WERI-Rb-1 (cell line): ENCODE data around the gene MYT1.

Experiments
- DNase-seq: peaks from one replicate; pipeline ENCODE4 v3.0.0-alpha.2; 2020
- H3K27ac ChIP-seq: fragments of 250-450 bp; sonication (Bioruptor Pico); 2 replicates; pipeline ENCODE4 v1.5.1; 2020; ENCODE audit warnings: mild to moderate bottlenecking, moderate library complexity
- H3K27me3 ChIP-seq: fragments of 250-450 bp; sonication (Bioruptor Pico); 2 replicates; pipeline ENCODE4 v1.5.1; 2021; ENCODE audit warnings: mild to moderate bottlenecking, low read depth, moderate library complexity; ENCODE audit not compliant: insufficient read depth, severe bottlenecking
- H3K36me3 ChIP-seq: fragments of 250-450 bp; sonication (Bioruptor Pico); 2 replicates; pipeline ENCODE4 v1.5.1; 2020; ENCODE audit warnings: mild to moderate bottlenecking, moderate library complexity
- H3K4me3 ChIP-seq: 2 replicates; pipeline ENCODE4 v1.5.1; 2011; ENCODE audit warnings: low read depth, mild to moderate bottlenecking, control low read depth, low read length
- H3K9me3 ChIP-seq: fragments of 250-450 bp; sonication (Bioruptor Pico); 2 replicates; pipeline ENCODE4 v1.5.1; 2021; ENCODE audit warnings: mild to moderate bottlenecking, moderate library complexity; ENCODE audit not compliant: severe bottlenecking
- TF ChIP-seq, protein P1 (sequence below): IDR thresholded peaks from 2 replicates; pipeline ENCODE4 v1.5.1; 2011; ENCODE audit warnings: low read depth, mild to moderate bottlenecking, control low read depth, inconsistent platforms, low read length

MYT1 gene

DNA sequence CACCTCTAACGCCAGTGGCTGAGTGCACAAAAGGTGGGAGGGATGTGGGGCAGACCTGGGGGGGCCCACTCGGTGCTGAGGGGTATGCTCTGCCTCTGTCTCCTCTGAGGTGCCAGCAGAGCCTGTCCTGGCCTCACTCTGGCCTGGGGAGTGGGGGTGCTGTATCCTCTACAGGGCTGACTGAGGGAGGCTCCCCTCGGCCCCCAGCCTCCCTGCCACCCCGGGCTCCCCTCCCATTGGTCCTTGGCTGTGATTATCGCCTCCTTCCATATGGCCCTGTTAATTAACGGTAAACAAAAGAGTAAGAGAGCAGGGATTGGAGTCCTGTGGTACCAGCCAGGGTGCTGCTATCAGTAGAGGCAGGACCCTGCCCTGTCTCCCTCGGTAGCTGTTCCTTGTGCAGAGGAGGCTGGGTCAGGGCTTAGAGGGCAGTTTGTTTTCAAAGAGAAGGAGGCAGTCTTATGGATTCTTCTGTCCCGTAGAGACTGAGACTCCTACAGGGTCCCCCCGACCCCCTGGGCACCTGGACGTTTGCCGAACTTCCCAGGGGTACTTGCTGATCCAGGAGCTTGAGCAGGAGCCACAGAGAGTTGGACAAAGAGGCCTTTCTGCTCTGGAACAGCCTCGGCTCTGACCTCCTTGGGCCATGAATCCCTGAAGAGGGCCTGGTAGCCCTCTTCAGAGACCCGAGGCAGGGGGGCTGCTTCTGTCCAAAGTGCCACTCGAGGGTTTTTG lies 1.8 kb downstream of the MYT1 start:
- H3K9me3 ChIP-seq: no peaks in the 10 kb centered on the region

DNA sequence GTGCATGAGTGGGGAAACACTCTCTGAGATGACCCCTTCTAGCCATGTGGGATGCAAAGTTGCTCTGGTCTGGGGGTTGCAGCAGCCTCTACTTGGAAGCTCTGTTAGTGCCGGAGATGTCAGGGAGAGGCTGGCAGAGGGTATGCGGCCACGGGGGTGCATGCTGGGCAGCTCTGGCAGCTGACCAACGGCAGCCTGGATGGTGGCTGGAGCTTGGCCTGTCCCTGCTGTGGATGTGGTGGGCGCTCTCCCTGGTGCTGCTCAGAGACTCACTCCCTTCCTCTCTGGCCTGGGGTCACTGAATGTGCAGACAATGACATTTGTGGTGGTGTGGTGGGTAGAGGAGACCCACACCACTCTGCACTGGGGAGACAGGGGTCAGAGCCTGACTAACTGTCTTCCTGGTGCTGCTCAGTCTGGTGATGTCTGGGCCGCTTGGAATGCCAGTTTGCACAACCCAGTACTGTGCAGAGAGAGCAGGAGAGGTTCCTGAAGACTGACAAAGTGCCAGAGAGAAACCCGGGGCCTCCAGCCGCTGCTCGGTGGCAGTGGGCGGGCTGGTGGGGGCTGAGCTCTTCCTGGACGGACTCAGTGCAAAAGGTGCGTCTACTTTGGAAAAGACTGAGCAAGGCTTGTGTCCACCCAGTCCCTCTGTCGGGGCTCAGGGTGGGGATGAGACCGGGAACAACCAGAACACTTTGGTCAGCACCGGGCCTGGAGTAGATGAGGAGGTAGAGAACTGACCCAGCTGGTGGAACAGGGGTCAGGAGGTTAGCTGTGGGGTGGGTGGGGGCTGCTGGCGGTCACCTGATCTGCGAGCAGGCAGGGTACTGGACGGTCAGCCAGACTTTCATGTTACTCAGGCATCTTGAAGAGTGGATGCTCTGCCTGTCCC lies 2.7 kb downstream of the MYT1 start:
- no peak for DNase-seq
- Histone ChIP-seq H3K4me3 (no peak overlapping the region), H3K36me3 (no peaks in the 10 kb centered on the region), H3K27me3 (no peaks in the 10 kb centered on the region), H3K9me3 (no peaks in the 10 kb centered on the region), H3K27ac (peak overlapping the region; percentile 95)
- TF ChIP-seq, protein P1, sequence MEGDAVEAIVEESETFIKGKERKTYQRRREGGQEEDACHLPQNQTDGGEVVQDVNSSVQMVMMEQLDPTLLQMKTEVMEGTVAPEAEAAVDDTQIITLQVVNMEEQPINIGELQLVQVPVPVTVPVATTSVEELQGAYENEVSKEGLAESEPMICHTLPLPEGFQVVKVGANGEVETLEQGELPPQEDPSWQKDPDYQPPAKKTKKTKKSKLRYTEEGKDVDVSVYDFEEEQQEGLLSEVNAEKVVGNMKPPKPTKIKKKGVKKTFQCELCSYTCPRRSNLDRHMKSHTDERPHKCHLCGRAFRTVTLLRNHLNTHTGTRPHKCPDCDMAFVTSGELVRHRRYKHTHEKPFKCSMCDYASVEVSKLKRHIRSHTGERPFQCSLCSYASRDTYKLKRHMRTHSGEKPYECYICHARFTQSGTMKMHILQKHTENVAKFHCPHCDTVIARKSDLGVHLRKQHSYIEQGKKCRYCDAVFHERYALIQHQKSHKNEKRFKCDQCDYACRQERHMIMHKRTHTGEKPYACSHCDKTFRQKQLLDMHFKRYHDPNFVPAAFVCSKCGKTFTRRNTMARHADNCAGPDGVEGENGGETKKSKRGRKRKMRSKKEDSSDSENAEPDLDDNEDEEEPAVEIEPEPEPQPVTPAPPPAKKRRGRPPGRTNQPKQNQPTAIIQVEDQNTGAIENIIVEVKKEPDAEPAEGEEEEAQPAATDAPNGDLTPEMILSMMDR: no peak

More for the DNA sequence above, 1.8 kb downstream of the MYT1 start:
- Histone ChIP-seq H3K27me3 (no peaks in the 10 kb centered on the region), H3K36me3 (no peaks in the 10 kb centered on the region), H3K27ac (peak overlapping the region; percentile 95), H3K4me3 (peak overlapping the region; percentile 42)
- DNase-seq: peak; percentile 51
- TF ChIP-seq, protein P1: no peak

DNA sequence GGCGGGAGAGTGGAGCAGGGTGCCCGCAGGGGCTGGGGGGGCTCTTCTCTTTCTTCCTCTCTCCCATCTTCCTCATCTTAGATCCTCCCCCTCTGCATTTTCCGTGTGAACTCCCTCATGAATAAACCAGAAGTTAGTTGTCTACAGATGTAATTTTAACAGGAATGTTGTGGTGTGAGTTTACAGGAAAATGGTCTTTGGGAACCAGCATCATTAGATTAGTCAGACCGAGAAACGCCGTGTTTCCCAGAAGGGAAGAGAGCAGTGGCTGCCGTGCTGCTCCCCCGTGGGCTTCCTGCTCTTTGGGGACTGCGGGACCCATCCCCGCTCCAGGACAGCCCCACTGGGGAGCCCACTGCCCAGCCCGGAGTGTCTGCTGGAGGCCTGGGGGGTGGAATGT lies 3.4 kb downstream of the MYT1 start:
- Histone ChIP-seq H3K36me3 (no peaks in the 10 kb centered on the region), H3K27ac (peak overlapping the region; percentile 79), H3K4me3 (no peak overlapping the region), H3K27me3 (no peaks in the 10 kb centered on the region), H3K9me3 (no peaks in the 10 kb centered on the region)
- no peak for DNase-seq
- TF ChIP-seq, protein P1: no peak

- TF ChIP-seq, protein P1: no peak
- DNase-seq: peak; percentile 82
- Histone ChIP-seq H3K36me3 (no peaks in the 10 kb centered on the region), H3K27ac (peak overlapping the region; percentile 79), H3K4me3 (no peak overlapping the region), H3K9me3 (no peaks in the 10 kb centered on the region), H3K27me3 (no peaks in the 10 kb centered on the region)
These were observed 4.3 kb downstream of the MYT1 start for GRCh38 chr20:64168381-64169090.

DNA sequence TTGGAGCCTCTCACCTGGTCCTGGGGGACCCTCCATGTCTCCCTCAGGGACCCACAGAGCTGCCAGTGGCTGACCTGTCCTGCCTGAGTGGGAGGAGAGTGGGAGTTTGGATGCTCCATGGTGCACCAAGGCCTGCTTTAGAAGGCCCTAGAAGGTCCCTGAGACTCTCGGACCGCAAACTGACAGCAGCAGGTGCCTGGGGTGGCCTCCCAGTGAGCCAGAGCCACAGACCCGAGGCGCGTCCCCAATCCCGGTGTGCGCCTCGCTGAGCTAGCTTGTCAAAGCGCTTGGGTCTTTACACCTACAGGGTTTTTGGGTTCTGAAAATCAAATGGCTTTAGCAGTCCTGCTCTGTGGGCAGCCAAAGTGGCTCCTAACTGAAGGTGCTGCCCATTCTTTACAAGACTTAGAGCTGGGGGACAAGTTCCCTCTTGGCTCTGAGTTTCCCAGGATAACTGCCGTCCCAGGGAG lies 4.9 kb downstream of the MYT1 start:
- TF ChIP-seq, protein P1: no peak
- no peak overlapping the region for H3K4me3 ChIP-seq
- no peak for DNase-seq
- no peaks in the 10 kb centered on the region for H3K27me3 ChIP-seq
- H3K9me3 ChIP-seq: no peaks in the 10 kb centered on the region
- peak overlapping the region; percentile 79 for H3K27ac ChIP-seq
- H3K36me3 ChIP-seq: no peaks in the 10 kb centered on the region
